Neural crest cell (in vitro differentiated cells): Measurements from ENCODE around the gene DOK4. TPM values are rescaled to one million over a fixed set of nuclear protein-coding genes. Genes with fewer than 3 reads are reported as not detected.

ENCODE experiments used
- DNase-seq: peaks from one replicate; pipeline ENCODE4 v3.0.0; 2021; ENCODE audit warnings: low read depth, mixed read lengths, low spot score
- H3K27ac Mint-ChIP-seq: one replicate; pipeline ENCODE4 v1.8.0; 2021; ENCODE audit warnings: mild to moderate bottlenecking, mixed read lengths; ENCODE audit not compliant: unreplicated experiment
- H3K27me3 Mint-ChIP-seq: 2 replicates; pipeline ENCODE4 v1.8.0; 2021; ENCODE audit warnings: low read depth, mild to moderate bottlenecking, mixed read lengths
- H3K36me3 Mint-ChIP-seq: 2 replicates; pipeline ENCODE4 v1.8.0; 2021; ENCODE audit warnings: low read depth, mild to moderate bottlenecking, mixed read lengths
- H3K4me1 Mint-ChIP-seq: 2 replicates; pipeline ENCODE4 v1.8.0; 2021; ENCODE audit warnings: mixed read lengths
- H3K4me3 Mint-ChIP-seq: one replicate; pipeline ENCODE4 v1.8.0; 2021; ENCODE audit warnings: mild to moderate bottlenecking, mixed read lengths
- H3K9me3 Mint-ChIP-seq: 2 replicates; pipeline ENCODE4 v1.8.0; 2021; ENCODE audit warnings: mixed read lengths
- CTCF ChIP-seq: fragments of 200-600 bp; sonication (generic); conservative IDR thresholded peaks from 2 replicates; pipeline ENCODE4 v1.5.0; 2021; ENCODE audit warnings: antibody characterized with exemption, mild to moderate bottlenecking
- total RNA-seq: library from RNA; stranded (reverse); gene quantifications from 2 replicates; pipeline ENCODE4 v1.2.1, GENCODE V29; 2021

Gene DOK4
- total RNA-seq, 1 donor from 2014 or later: 22.7 TPM

- TF ChIP-seq CTCF: no peak
- peaks cover 9% of the 10 kb centered on the region for H3K36me3 Mint-ChIP-seq
- peak overlapping the region; percentile 14 for H3K4me3 Mint-ChIP-seq
- peaks cover 7% of the 10 kb centered on the region for H3K4me1 Mint-ChIP-seq
- H3K27ac Mint-ChIP-seq: no peak overlapping the region
- H3K9me3 Mint-ChIP-seq: no peaks in the 10 kb centered on the region
- H3K27me3 Mint-ChIP-seq: no peaks in the 10 kb centered on the region
- DNase-seq: no peak
Observed at GRCh38 chr16:57469046-57469445, 17.2 kb downstream of the DOK4 start.

- peak overlapping the region; percentile 14 for H3K4me3 Mint-ChIP-seq
- H3K27me3 Mint-ChIP-seq: no peaks in the 10 kb centered on the region
- peaks cover 9% of the 10 kb centered on the region for H3K4me1 Mint-ChIP-seq
- no peak overlapping the region for H3K27ac Mint-ChIP-seq
- no peak for TF ChIP-seq CTCF
- peaks cover 9% of the 10 kb centered on the region for H3K36me3 Mint-ChIP-seq
- no peak for DNase-seq
- H3K9me3 Mint-ChIP-seq: no peaks in the 10 kb centered on the region
Observed at GRCh38 chr16:57468346-57468745, 17.9 kb downstream of the DOK4 start.

GRCh38 chr16:57464523-57464922 lies 21.8 kb downstream of the DOK4 start:
- peaks cover 19% of the 10 kb centered on the region for H3K4me1 Mint-ChIP-seq
- peak overlapping the region; percentile 100 for H3K4me3 Mint-ChIP-seq
- no peaks in the 10 kb centered on the region for H3K27me3 Mint-ChIP-seq
- H3K27ac Mint-ChIP-seq: no peak overlapping the region
- peaks cover 13% of the 10 kb centered on the region for H3K36me3 Mint-ChIP-seq
- H3K9me3 Mint-ChIP-seq: no peaks in the 10 kb centered on the region
- no peak for DNase-seq
- TF ChIP-seq CTCF: no peak

- H3K27me3 Mint-ChIP-seq: no peaks in the 10 kb centered on the region
- no peaks in the 10 kb centered on the region for H3K9me3 Mint-ChIP-seq
- H3K27ac Mint-ChIP-seq: peak overlapping the region; percentile 94
- H3K4me1 Mint-ChIP-seq: peaks cover 19% of the 10 kb centered on the region
- no peak for TF ChIP-seq CTCF
- peak overlapping the region; percentile 100 for H3K4me3 Mint-ChIP-seq
- H3K36me3 Mint-ChIP-seq: peaks cover 11% of the 10 kb centered on the region
- DNase-seq: no peak
Observed at GRCh38 chr16:57462978-57463362, 23.3 kb downstream of the DOK4 start.

GRCh38 chr16:57462209-57462977 lies 23.9 kb downstream of the DOK4 start, which contains the start of gene POLR2C:
TSS of gene POLR2C (plus strand) at chr16:57462679. CDS start at chr16:57462725, 46 bp downstream.
- Mint-ChIP-seq H3K9me3 (no peaks in the 10 kb centered on the region), H3K36me3 (peaks cover 11% of the 10 kb centered on the region), H3K4me1 (peaks cover 19% of the 10 kb centered on the region), H3K27ac (peak within 1 kb of the TSS; percentile 98), H3K27me3 (no peaks in the 10 kb centered on the region), H3K4me3 (peak within 1 kb of the TSS; percentile 100)
- DNase-seq: peak; percentile 96
- TF ChIP-seq CTCF: peak; percentile 97
